ENCODE measurements around the gene HTD2.
"Not testable (repeated sequence)": the region's sequence is repeated elsewhere in the genome, so short reads cannot be mapped to it uniquely, and the experiment has no call there.

HTD2 gene

GRCh38 chr3:58333206-58334012 is 27.1 kb downstream of the HTD2 start:
- DNase-seq (ENCODE audit: low read depth), result no peak

GRCh38 chr3:58334013-58334321 is 27.6 kb downstream of the HTD2 start:
- DNase-seq (ENCODE audit: low read depth), result no peak

GRCh38 chr3:58334506-58334884 is 28.2 kb downstream of the HTD2 start:
- no peak for DNase-seq (ENCODE audit: low read depth)

- DNase-seq (ENCODE audit: low read depth), result no peak
Measured at GRCh38 chr3:58335652-58335947, 29.3 kb downstream of the HTD2 start.

GRCh38 chr3:58336135-58336882 is 30.0 kb downstream of the HTD2 start:
- DNase-seq (ENCODE audit: low read depth), result peak; percentile 69

GRCh38 chr3:58337190-58337589 is 30.9 kb downstream of the HTD2 start:
- no peak for DNase-seq (ENCODE audit: low read depth)

- not testable (repeated sequence) for DNase-seq (ENCODE audit: low read depth)
Measured at GRCh38 chr3:58339146-58339545, 32.8 kb downstream of the HTD2 start.

- DNase-seq (ENCODE audit: low read depth), result no peak
Measured at GRCh38 chr3:58340594-58341244, 34.4 kb downstream of the HTD2 start.

- DNase-seq (ENCODE audit: low read depth), result no peak
Measured at GRCh38 chr3:58341376-58341775, 35.1 kb downstream of the HTD2 start.

GRCh38 chr3:58342676-58343075 is 36.4 kb downstream of the HTD2 start:
- DNase-seq (ENCODE audit: low read depth), result no peak

GRCh38 chr3:58345457-58345856 is 39.1 kb downstream of the HTD2 start:
- no peak for DNase-seq (ENCODE audit: low read depth)

- DNase-seq (ENCODE audit: low read depth), result no peak
Measured at GRCh38 chr3:58346368-58346767, 40.0 kb downstream of the HTD2 start.

- DNase-seq (ENCODE audit: low read depth), result no peak
Measured at GRCh38 chr3:58347984-58348383, 41.7 kb downstream of the HTD2 start.

- DNase-seq (ENCODE audit: low read depth), result no peak
Measured at GRCh38 chr3:58349792-58350626, 43.7 kb downstream of the HTD2 start.

GRCh38 chr3:58350627-58351013 is 44.3 kb downstream of the HTD2 start:
- DNase-seq (ENCODE audit: low read depth), result no peak

- no peak for DNase-seq (ENCODE audit: low read depth)
Measured at GRCh38 chr3:58351920-58352319, 45.6 kb downstream of the HTD2 start.

- DNase-seq (ENCODE audit: low read depth), result no peak
Measured at GRCh38 chr3:58352626-58353025, 46.3 kb downstream of the HTD2 start.

- DNase-seq (ENCODE audit: low read depth), result no peak
Measured at GRCh38 chr3:58353722-58354553, 47.6 kb downstream of the HTD2 start.

GRCh38 chr3:58355179-58355578 is 48.9 kb downstream of the HTD2 start:
- DNase-seq (ENCODE audit: low read depth), result no peak

GRCh38 chr3:58356054-58356453 is 49.7 kb downstream of the HTD2 start:
- no peak for DNase-seq (ENCODE audit: low read depth)

- no peak for DNase-seq (ENCODE audit: low read depth)
Measured at GRCh38 chr3:58357402-58357801, 51.1 kb downstream of the HTD2 start.

- DNase-seq (ENCODE audit: low read depth), result no peak
Measured at GRCh38 chr3:58358092-58358491, 51.8 kb downstream of the HTD2 start.
